ENCODE data around the gene TGM6. TPM values are rescaled to one million over a fixed set of nuclear protein-coding genes. Genes with fewer than 3 reads are reported as not detected.
A peak's percentile ranks its signal among the peaks of the same experiment; 100 is the strongest.

TGM6 gene
- total and polyA plus RNA-seq, 9 of the 15 experiments (the other 6 are each of a cell fraction or from before 2014, with no cell fraction given) = not detected

GRCh38 chr20:2468581-2469407 lies 88.1 kb downstream of the TGM6 start:
- in situ Hi-C loops (cut with MboI) (loop anchor here (10.0 kb wide), 1 partner anchor 176 kb away; no protein-coding TSS in a partner anchor), intact Hi-C loops (cut with micrococcal nuclease) (loop anchor here (5.0 kb wide), 1 partner anchor 184 kb away; the partner anchor contains the start of gene NOP56)
- TF ChIP-seq RBM25 (IDR thresholded peaks at IDR 0.05; ENCODE audit: low read depth, low read length, severe bottlenecking) = peak; percentile 35
- no peak for TF ChIP-seq ZNF589 (CRISPR knock-in tag; IDR thresholded peaks at IDR 0.05; ENCODE audit: low read depth)
- no peak for TF ChIP-seq CSDE1 (IDR thresholded peaks at IDR 0.05)
- no peak for TF ChIP-seq POLR3A (IDR thresholded peaks at IDR 0.05; ENCODE audit: borderline replicate concordance, extremely low read depth, insufficient read depth, insufficient read length)
- no peak for FAIRE-seq
- no peak for DNase-seq (ENCODE audit: extremely low read depth in 1 of 4, low spot score in 3 of 4)
- H3K4me1 ChIP-seq (replicated peaks in 1 of 2; ENCODE audit: control insufficient read depth in 2 of 2, insufficient read depth in 2 of 2, low read length in 2 of 2) = peaks cover 6 to 7% of the 10 kb centered on the region in 2 experiments; a peak in 4 of 5 replicates
- H3K9me3 ChIP-seq (replicated peaks; ENCODE audit: control insufficient read depth, insufficient read depth, low read depth, low read length) = no peaks in the 10 kb centered on the region
- WGBS (ENCODE audit: insufficient coverage, low coverage, missing lambda C conversion rate) = 30% methylated on average over 11 of the region's 11 CpGs
- no TSS peak for BruUV-seq (replicated peaks)
- no peaks in the 10 kb centered on the region for H3K27me3 ChIP-seq (ENCODE audit: control insufficient read depth in 2 of 2, insufficient read depth in 2 of 2, low read length in 2 of 2)
- peak overlapping the region; percentile 98 for H3K4me3 ChIP-seq
- H3K4me2 ChIP-seq (ENCODE audit: insufficient read depth, low read length) = peak overlapping the region; percentile 97
- CTCF ChIA-PET (ENCODE audit: low intra/inter-chr PET ratio) = no interaction called here
- peaks cover 60% of the 10 kb centered on the region for H3K36me3 ChIP-seq (ENCODE audit: control insufficient read depth, insufficient read depth, low read length)
- H4K20me1 ChIP-seq (replicated peaks; ENCODE audit: control insufficient read depth, insufficient read depth, low read length) = peaks cover 35% of the 10 kb centered on the region
- H2AFZ ChIP-seq (ENCODE audit: low read depth, low read length) = no peak overlapping the region
- H3K27ac ChIP-seq (ENCODE audit: extremely low read depth, low read depth, low read length) = 0 out of 3 replicates have a peak overlapping the region, but pooled peaks have one; percentile 6
- peaks cover 52% of the 10 kb centered on the region for H3K79me2 ChIP-seq (ENCODE audit: control insufficient read depth, insufficient read depth, low read length)
- H3K9ac ChIP-seq (ENCODE audit: insufficient read depth in 1 of 2, low read depth in 2 of 2, low read length in 2 of 2) = peak overlapping the region; percentile 82 to 100; a peak in 3 of 4 replicates
- H3K9me1 ChIP-seq (ENCODE audit: control insufficient read depth, insufficient read depth, low read length) = peaks cover 6% of the 10 kb centered on the region
- ATAC-seq = no peak
- POLR2A ChIA-PET = interaction anchor here (0.6 to 2.8 kb wide), 16 partner anchors 8 to 312 kb away, joined by 3 to 23 read pairs (median 4); partner anchors contain the start of gene NOP56

All from K562 (cell line).